ENCODE results near the gene C1QB.
A peak's percentile ranks its signal among the peaks of the same experiment; 100 is the strongest.
"Not testable (repeated sequence)": the region's sequence is repeated elsewhere in the genome, so short reads cannot be mapped to it uniquely, and the experiment has no call there.

C1QB gene

DNA sequence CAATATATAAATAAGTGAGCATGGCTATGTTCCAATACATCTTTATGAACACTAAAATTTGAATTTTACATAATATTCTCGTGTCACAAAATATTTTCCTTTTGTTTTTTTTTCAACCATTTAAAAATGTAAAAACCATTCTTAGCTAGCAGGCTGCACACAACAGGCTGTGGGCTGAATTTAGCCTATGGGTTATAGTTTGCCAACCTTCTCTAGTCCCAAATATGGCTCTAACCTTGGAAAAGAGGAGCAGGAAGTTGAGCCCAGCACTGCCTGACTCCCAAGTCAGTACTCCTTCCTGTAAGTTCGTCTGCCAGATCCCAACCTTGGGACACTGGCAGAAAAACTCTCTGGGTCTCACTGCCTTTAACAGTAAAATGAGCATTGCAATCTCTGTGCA is 13.4 kb downstream of the C1QB start:
- DNase-seq, result no peak

DNA sequence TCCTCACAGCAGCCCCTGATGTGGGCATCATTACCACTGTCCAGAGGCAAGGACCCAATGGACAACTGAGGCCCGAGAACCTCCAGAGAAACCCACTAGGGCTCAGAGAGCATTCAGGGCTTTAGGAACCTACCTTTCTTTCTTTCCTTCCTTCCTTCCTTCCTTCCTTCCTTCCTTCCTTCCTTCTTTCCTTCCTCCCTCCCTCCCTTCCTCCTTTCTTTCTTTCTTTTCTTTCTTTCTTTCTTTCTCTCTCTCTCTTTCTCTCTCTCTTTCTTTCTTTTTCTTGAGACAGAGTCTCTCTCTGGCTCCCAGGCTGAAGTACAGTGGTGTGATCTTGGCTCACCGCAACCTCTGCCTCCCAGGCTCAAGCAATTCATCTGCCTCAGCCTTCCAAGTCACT is 15.8 kb downstream of the C1QB start:
- DNase-seq, result not testable (repeated sequence)

DNA sequence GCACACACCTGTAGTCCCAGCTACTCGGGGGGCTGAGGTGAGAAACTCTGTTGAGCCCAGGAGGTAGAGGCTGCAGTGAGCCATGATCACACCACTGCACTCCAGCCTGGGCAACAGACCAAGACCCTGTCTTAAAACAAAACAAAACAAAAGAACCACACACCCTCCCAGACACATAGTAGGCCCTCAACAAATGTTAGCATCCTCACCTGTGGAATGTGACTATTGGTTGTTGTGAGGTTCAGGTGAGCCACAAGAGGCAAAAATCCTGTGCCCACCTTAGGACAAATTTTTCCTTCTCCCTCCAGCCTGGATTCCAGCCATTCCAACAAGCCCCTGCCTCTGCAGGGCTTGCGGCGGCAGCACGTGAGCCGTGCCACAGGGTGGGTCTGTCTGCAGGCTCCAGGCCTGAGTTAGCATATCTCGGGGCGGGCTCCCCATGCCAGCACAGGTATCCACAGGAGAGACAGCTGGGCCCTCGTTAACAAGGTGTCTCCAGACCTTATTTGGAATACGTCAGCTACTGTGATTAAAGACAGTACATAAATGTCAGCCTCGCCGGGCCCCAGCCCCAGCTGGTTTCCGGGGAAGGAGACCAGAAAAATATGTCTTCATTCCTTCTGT is 17.4 kb downstream of the C1QB start:
- no peak for DNase-seq

- no peak for DNase-seq
Measured at GRCh38 chr1:22671999-22672398, 19.0 kb downstream of the C1QB start.

- peak in 1 of 2 experiments; percentile 59 for DNase-seq
Measured at GRCh38 chr1:22673486-22674409, 20.7 kb downstream of the C1QB start.

GRCh38 chr1:22674410-22674749 is 21.3 kb downstream of the C1QB start:
- DNase-seq, result no peak

- DNase-seq, result not testable (repeated sequence)
Measured at GRCh38 chr1:22676151-22676550, 23.1 kb downstream of the C1QB start.

DNA sequence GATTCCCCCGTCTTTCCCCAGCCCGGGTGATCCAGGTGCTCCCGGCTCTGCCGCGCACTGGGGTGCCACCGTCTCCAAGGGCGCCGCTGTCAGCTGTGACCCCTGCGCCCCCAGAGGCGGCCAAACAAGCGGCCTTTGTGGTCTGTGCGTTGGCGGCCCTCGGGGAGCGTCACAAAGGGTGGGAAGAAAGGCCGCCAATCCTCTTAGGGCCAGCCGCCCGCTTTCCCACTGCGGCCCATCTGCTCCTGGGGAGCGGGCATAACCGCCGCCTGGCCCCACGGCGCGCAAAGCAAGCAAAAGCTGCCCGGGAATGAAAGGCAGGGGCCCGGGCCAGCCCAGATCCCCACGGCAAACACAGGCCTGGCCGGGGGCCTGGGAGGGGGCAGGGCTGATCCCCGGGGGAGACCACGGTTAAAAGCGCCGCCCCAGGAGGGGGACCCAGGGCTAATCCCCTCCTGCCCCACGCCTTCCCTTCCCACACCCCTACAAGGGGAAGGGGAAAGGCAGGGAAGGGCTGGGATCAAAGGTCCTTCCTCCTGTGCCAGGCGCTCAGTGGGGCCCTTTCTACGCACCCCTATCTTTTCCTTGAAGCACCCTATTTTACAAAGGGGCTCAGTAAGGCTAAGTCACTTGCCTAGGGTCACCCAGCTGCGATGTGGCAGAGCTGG is 24.0 kb downstream of the C1QB start:
- DNase-seq, result no peak

GRCh38 chr1:22677931-22678896 is 25.2 kb downstream of the C1QB start:
- no peak for DNase-seq

DNA sequence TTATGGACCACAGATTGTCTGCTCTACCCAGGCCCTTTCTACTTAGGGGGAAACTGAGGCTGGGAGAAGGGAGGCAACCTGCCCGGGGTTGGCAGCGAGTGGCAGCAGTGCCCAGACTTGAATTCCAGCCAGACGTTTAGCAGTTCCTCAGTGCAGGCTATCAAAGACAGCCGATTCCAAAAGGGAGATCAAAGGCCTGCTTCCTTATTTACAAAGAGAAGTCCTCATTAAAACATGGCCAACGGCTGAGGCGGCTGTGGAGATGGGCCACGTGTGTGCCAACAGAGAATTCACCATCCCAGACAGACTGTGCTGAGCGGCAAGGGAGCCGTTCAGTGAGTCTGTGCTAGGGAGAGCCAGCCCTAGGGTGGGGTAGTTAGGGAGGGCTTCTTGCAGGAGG is 27.7 kb downstream of the C1QB start:
- no peak for DNase-seq

GRCh38 chr1:22681556-22682276 is 28.7 kb downstream of the C1QB start:
- DNase-seq, result no peak

GRCh38 chr1:22683547-22683946 is 30.5 kb downstream of the C1QB start:
- no peak for DNase-seq

- no peak for DNase-seq
Measured at GRCh38 chr1:22685591-22686059, 32.6 kb downstream of the C1QB start.

GRCh38 chr1:22687191-22687590 is 34.2 kb downstream of the C1QB start:
- no peak for DNase-seq

- no peak for DNase-seq
Measured at GRCh38 chr1:22688466-22688865, 35.4 kb downstream of the C1QB start.

GRCh38 chr1:22689505-22689904 is 36.5 kb downstream of the C1QB start:
- DNase-seq, result peak; percentile 57 to 80

- DNase-seq, result no peak
Measured at GRCh38 chr1:22691031-22691753, 38.2 kb downstream of the C1QB start.

DNA sequence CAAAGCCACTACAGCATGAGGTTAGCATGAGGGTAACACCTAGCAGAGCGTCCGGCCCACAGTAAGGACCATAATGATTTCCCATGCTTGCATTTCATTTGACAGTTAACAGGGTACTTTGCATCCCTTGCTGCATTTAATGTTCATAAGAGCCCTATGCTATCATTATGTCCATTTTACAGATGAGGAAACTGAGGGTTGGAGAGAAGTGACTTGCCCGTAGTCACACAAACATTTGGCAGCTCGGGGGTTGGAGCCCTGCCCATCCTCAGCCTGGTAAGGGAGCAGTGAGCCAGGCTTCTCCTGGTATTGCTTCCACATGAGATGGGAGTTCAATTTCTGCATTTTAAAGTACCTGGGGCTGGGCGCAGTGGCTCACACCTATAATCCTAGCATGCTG is 41.1 kb downstream of the C1QB start:
- no peak for DNase-seq

DNA sequence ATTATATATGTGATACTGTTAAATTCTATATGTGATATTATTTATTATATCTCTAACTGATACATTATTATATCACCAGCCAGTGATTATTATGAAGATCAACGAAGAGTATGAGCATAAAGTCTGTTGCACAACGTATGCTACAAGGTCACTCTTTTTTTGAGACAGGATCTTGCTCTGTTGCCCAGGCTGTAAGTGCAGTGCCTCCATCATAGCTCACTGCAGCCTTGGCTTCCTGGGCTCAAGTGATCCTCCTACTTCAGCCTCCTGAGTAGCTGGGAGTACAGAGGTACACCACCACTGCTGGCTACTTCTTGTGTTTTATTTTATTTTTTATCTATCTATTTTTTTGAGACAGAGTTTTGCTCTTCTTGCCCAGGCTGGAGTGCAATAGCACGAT is 43.6 kb downstream of the C1QB start:
- no peak for DNase-seq

GRCh38 chr1:22697980-22698379 is 44.9 kb downstream of the C1QB start:
- DNase-seq, result no peak
